Endothelial cell of umbilical vein (primary cell): ENCODE data around the gene DDX10. TPM values are rescaled to one million over a fixed set of nuclear protein-coding genes. Genes with fewer than 3 reads are reported as not detected.

Source experiments
- BruUV-seq: library from RNA; stranded (reverse); fragments of 400-500 nt; replicated peaks from 2 replicates; lab custom pipeline; 2021; lab: Mats Ljungman, UMichigan
- CTCF ChIA-PET: fragments of 300-600, 350-600 bp; sonication (Branson Sonifier 250); formaldehyde crosslinking; loops from one replicate; lab custom pipeline; 2021; ENCODE audit warnings: antibody characterized with exemption, inconsistent platforms; lab: Charles Lee
- POLR2A ChIA-PET: fragments of 300-600, 350-600 bp; sonication (Branson Sonifier 250); formaldehyde crosslinking; loops from one replicate; lab custom pipeline; 2021; ENCODE audit warnings: antibody characterized with exemption, inconsistent platforms; lab: Charles Lee
- DNase-seq: peaks from one replicate; pipeline ENCODE4 v3.0.0-alpha.2; 2011; ENCODE audit warnings: low read depth, low spot score
- FAIRE-seq: peaks from 2 replicates; lab custom pipeline; 2011; peaks lifted over from hg19 to GRCh38; lab: Jason Lieb, UNC
- H2AFZ ChIP-seq: 2 replicates; pipeline ENCODE4 v1.6.0; 2012; ENCODE audit warnings: low read depth, low read length, control low read depth, inconsistent platforms
- H3K27ac ChIP-seq: 2 replicates; pipeline ENCODE4 v1.5.1; 2011; ENCODE audit warnings: low read depth, mild to moderate bottlenecking, control low read depth, low read length, moderate library complexity; ENCODE audit not compliant: insufficient read depth
- H3K27me3 ChIP-seq, 2 experiments: 2 replicates each; pipeline versions ENCODE4 v1.6.0 to v1.6.1; 2011; ENCODE audit warnings: low read length in 2 of 2, mixed read lengths in 1 of 2; ENCODE audit not compliant: control insufficient read depth in 2 of 2, insufficient read depth in 2 of 2
- H3K36me3 ChIP-seq, 2 experiments: 2 replicates in 1 of 2; 3 replicates in 1 of 2; pipeline ENCODE4 v1.5.1; 2011; ENCODE audit warnings: low read length in 2 of 2, mild to moderate bottlenecking in 1 of 2, moderate library complexity in 1 of 2; ENCODE audit not compliant: control insufficient read depth in 2 of 2, insufficient read depth in 2 of 2; ENCODE audit errors: extremely low read depth in 1 of 2
- H3K4me1 ChIP-seq: 3 replicates; pipeline ENCODE4 v1.5.1; 2011; ENCODE audit warnings: mild to moderate bottlenecking, low read length; ENCODE audit not compliant: control insufficient read depth, insufficient read depth; ENCODE audit errors: extremely low read depth
- H3K4me2 ChIP-seq: 2 replicates; pipeline ENCODE4 v1.6.1; 2011; ENCODE audit warnings: low read length, control low read depth, mixed read lengths; ENCODE audit not compliant: insufficient read depth
- H3K4me3 ChIP-seq, 3 experiments: fragments of 200-600 bp in 1 of 3; sonication (generic), shearing (Covaris generic) in 1 of 3; replicated peaks in 1 of 3; 2 replicates each; pipeline ENCODE4 v1.5.1; 2011 to 2016; ENCODE audit warnings: control low read depth in 3 of 3, low read length in 3 of 3, mild to moderate bottlenecking in 2 of 3, inconsistent platforms in 1 of 3, low read depth in 1 of 3, moderate library complexity in 1 of 3; ENCODE audit not compliant: insufficient read depth in 1 of 3
- H3K79me2 ChIP-seq: 2 replicates; pipeline ENCODE4 v1.6.0; 2012; ENCODE audit warnings: low read length, inconsistent platforms; ENCODE audit not compliant: control insufficient read depth, insufficient read depth
- H3K9ac ChIP-seq: replicated peaks from 2 replicates; pipeline ENCODE3; 2011; ENCODE audit warnings: low read length, control low read depth; ENCODE audit not compliant: insufficient read depth; ENCODE audit errors: extremely low read depth
- H3K9me1 ChIP-seq: replicated peaks from 3 replicates; pipeline ENCODE4 v1.6.0; 2011; ENCODE audit warnings: mild to moderate bottlenecking, low read length; ENCODE audit not compliant: control insufficient read depth, insufficient read depth; ENCODE audit errors: extremely low read depth
- H3K9me3 ChIP-seq: replicated peaks from 2 replicates; pipeline ENCODE4 v1.5.1; 2012; ENCODE audit warnings: low read length, inconsistent platforms; ENCODE audit not compliant: control insufficient read depth, insufficient read depth
- H4K20me1 ChIP-seq: replicated peaks from 2 replicates; pipeline ENCODE3; 2011; ENCODE audit warnings: mild to moderate bottlenecking, low read length; ENCODE audit not compliant: control insufficient read depth, insufficient read depth; ENCODE audit errors: extremely low read depth
- CTCF ChIP-seq, 2 donors: IDR thresholded peaks; 1 replicate in 1 of 2; 2 replicates in 1 of 2; pipeline ENCODE4 v1.5.1; 2011; ENCODE audit warnings: low read length in 2 of 2, mild to moderate bottlenecking in 2 of 2, moderate library complexity in 2 of 2, control low read depth in 1 of 2, inconsistent platforms in 1 of 2, low read depth in 1 of 2; ENCODE audit not compliant: insufficient read depth in 1 of 2; ENCODE audit errors: extremely low read depth in 1 of 2
- EZH2 ChIP-seq: IDR thresholded peaks from 2 replicates; pipeline ENCODE4 v1.6.1; 2012; ENCODE audit warnings: borderline replicate concordance, low read depth, mild to moderate bottlenecking, moderate library complexity, low read length, inconsistent platforms; ENCODE audit not compliant: severe bottlenecking
- FOS ChIP-seq: IDR thresholded peaks from 2 replicates; pipeline ENCODE4 v1.6.1; 2011; ENCODE audit warnings: mild to moderate bottlenecking, low read length, moderate library complexity, borderline replicate concordance; ENCODE audit not compliant: insufficient read depth
- GATA2 ChIP-seq: IDR thresholded peaks from 2 replicates; pipeline ENCODE4 v1.7.0; 2011; ENCODE audit warnings: low read depth, mild to moderate bottlenecking, moderate library complexity, mixed read lengths, low read length; ENCODE audit not compliant: insufficient read length, insufficient read depth
- JUN ChIP-seq: IDR thresholded peaks from 2 replicates; pipeline ENCODE4 v1.6.1; 2011; ENCODE audit warnings: borderline replicate concordance, low read depth; ENCODE audit not compliant: insufficient read length, insufficient read depth
- MAX ChIP-seq: IDR thresholded peaks from 2 replicates; pipeline ENCODE4 v1.6.1; 2011; ENCODE audit not compliant: insufficient read depth, insufficient read length
- MYC ChIP-seq: IDR thresholded peaks from one replicate; pipeline ENCODE4 v1.6.1; 2011; ENCODE audit warnings: mild to moderate bottlenecking, low read depth, low read length
- POLR2A ChIP-seq: IDR thresholded peaks from 2 replicates; pipeline ENCODE4 v1.6.1; 2012; ENCODE audit warnings: low read depth, mild to moderate bottlenecking, control low read depth, low read length
- POLR2AphosphoS5 ChIP-seq: IDR thresholded peaks from 2 replicates; pipeline ENCODE4 v1.6.1; 2012; ENCODE audit warnings: low read depth, mild to moderate bottlenecking, control low read depth, low read length, moderate library complexity; ENCODE audit not compliant: insufficient read depth
- dilution Hi-C: fragments of 300-500 bp; cut with MboI; formaldehyde crosslinking; loops from one replicate; pipeline ENCODE4 v1.15.0; 2019; ENCODE audit warnings: low sequenced_read_pairs; ENCODE audit not compliant: extremely low pct_ligation_motif_present
- intact Hi-C: fragments of 100-400 bp; cut with micrococcal nuclease; formaldehyde crosslinking; loops from one replicate; pipeline ENCODE4 v1.10.0; 2022
- polyA plus RNA-seq, 4 experiments: library from polyadenylated mRNA; depleted of rRNA in 3 of 4; stranded (reverse) in 3 of 4; unstranded in 1 of 4; fragments of >200 nt; gene quantifications; 2 replicates each; pipeline versions ENCODE4 v1.2.1 to v1.2.3, GENCODE V29; 2011 to 2012; ENCODE audit warnings: missing spikeins in 1 of 4
- total RNA-seq: library from RNA; stranded (reverse); gene quantifications from 2 replicates; pipeline ENCODE4 v1.2.3, GENCODE V29; 2021

Gene DDX10
- total and polyA plus RNA-seq, 2 donors (not counting 3 experiments of a cell fraction or from before 2014, with no cell fraction given) = 29.8 to 35.2 TPM

GRCh38 chr11:108715239-108715638 is 50.4 kb downstream of the DDX10 start:
- Histone ChIP-seq H2AFZ (no peak overlapping the region), H3K4me3 (no peak overlapping the region), H3K9ac (no peak overlapping the region), H3K9me1 (no peaks in the 10 kb centered on the region), H3K9me3 (no peaks in the 10 kb centered on the region), H3K27ac (no peak overlapping the region), H3K4me2 (no peak overlapping the region), H3K4me1 (no peaks in the 10 kb centered on the region), H3K27me3 (no peaks in the 10 kb centered on the region), H3K36me3 (peaks cover 2% of the 10 kb centered on the region in 2 experiments), H4K20me1 (no peaks in the 10 kb centered on the region), H3K79me2 (peaks cover 11% of the 10 kb centered on the region)
- FAIRE-seq = no peak
- intact Hi-C loops (no loop called here), dilution Hi-C loops (no loop called here)
- POLR2A ChIA-PET = interaction anchor here (0.6 kb wide), 1 partner anchor 15 kb away, joined by 3 read pairs; no protein-coding TSS in a partner anchor
- BruUV-seq = no TSS peak
- no peak for DNase-seq
- no peak for TF ChIP-seq CTCF (IDR thresholded peaks at IDR 0.05; ENCODE audit: extremely low read depth in 1 of 2, insufficient read depth in 1 of 2, low read depth in 1 of 2, low read length in 2 of 2)
- TF ChIP-seq POLR2A = no peak
- TF ChIP-seq MYC = no peak
- no peak for TF ChIP-seq EZH2
- no peak for TF ChIP-seq MAX
- no peak for TF ChIP-seq POLR2AphosphoS5
- no peak for TF ChIP-seq JUN
- no peak for TF ChIP-seq GATA2
- no peak for TF ChIP-seq FOS
- CTCF ChIA-PET = no interaction called here
